ENCODE measurements around the gene HAND2. TPM values are rescaled to one million over a fixed set of nuclear protein-coding genes. Genes with fewer than 3 reads are reported as not detected.

Gene HAND2
- polyA plus RNA-seq, 1 experiment: 2.4 TPM

DNA sequence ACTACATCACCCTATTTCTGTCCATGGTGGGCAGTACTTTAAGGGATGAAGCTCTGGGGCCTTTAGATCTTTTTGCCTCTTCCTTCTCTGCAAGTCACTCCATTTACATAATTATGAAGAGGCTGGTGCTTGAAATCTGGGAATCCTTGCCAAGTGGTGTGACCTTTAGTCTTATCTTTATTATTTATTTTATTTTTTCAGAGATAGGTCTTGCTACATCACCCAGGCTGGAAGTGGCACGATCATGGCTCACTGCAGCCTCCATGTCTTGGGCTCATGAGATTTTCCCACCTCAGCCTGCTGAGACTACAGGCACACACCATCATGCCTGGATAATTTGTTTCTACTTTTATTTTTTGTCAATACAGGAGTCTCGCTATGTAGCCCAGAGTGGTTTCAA, 34.4 kb upstream of the HAND2 start:
- TF ChIP-seq, protein P1, sequence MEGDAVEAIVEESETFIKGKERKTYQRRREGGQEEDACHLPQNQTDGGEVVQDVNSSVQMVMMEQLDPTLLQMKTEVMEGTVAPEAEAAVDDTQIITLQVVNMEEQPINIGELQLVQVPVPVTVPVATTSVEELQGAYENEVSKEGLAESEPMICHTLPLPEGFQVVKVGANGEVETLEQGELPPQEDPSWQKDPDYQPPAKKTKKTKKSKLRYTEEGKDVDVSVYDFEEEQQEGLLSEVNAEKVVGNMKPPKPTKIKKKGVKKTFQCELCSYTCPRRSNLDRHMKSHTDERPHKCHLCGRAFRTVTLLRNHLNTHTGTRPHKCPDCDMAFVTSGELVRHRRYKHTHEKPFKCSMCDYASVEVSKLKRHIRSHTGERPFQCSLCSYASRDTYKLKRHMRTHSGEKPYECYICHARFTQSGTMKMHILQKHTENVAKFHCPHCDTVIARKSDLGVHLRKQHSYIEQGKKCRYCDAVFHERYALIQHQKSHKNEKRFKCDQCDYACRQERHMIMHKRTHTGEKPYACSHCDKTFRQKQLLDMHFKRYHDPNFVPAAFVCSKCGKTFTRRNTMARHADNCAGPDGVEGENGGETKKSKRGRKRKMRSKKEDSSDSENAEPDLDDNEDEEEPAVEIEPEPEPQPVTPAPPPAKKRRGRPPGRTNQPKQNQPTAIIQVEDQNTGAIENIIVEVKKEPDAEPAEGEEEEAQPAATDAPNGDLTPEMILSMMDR (IDR thresholded peaks at IDR 0.05; ENCODE audit: low read depth, low read length): no peak
- DNase-seq (ENCODE audit: low read depth, low spot score): no peak
- ChIA-PET POLR2A (no interaction called here), CTCF (no interaction called here)
- no peak overlapping the region for H3K27ac ChIP-seq (ENCODE audit: low read depth, low read length)
- no peak overlapping the region for H3K4me3 ChIP-seq (ENCODE audit: low read depth, low read length)
- H3K9me3 ChIP-seq (ENCODE audit: control insufficient read depth, insufficient read depth, low read length): no peaks in the 10 kb centered on the region
- no peaks in the 10 kb centered on the region for H3K27me3 ChIP-seq (ENCODE audit: control insufficient read depth, insufficient read depth, low read length)

- TF ChIP-seq, protein P1 (IDR thresholded peaks at IDR 0.05; ENCODE audit: low read depth, low read length): no peak
- POLR2A ChIA-PET: no interaction called here
- no peak overlapping the region for H3K4me3 ChIP-seq (ENCODE audit: low read depth, low read length)
- H3K27me3 ChIP-seq (ENCODE audit: control insufficient read depth, insufficient read depth, low read length): no peaks in the 10 kb centered on the region
- H3K9me3 ChIP-seq (ENCODE audit: control insufficient read depth, insufficient read depth, low read length): no peaks in the 10 kb centered on the region
- no peak overlapping the region for H3K27ac ChIP-seq (ENCODE audit: low read depth, low read length)
- DNase-seq (ENCODE audit: low read depth, low spot score): no peak
- CTCF ChIA-PET: interaction anchor here (0.7 to 1.4 kb wide), 2 partner anchors 57 to 67 kb away, joined by 3 read pairs; no protein-coding TSS in a partner anchor
These were observed 30.9 kb upstream of the HAND2 start for GRCh38 chr4:173560896-173561295.

DNA sequence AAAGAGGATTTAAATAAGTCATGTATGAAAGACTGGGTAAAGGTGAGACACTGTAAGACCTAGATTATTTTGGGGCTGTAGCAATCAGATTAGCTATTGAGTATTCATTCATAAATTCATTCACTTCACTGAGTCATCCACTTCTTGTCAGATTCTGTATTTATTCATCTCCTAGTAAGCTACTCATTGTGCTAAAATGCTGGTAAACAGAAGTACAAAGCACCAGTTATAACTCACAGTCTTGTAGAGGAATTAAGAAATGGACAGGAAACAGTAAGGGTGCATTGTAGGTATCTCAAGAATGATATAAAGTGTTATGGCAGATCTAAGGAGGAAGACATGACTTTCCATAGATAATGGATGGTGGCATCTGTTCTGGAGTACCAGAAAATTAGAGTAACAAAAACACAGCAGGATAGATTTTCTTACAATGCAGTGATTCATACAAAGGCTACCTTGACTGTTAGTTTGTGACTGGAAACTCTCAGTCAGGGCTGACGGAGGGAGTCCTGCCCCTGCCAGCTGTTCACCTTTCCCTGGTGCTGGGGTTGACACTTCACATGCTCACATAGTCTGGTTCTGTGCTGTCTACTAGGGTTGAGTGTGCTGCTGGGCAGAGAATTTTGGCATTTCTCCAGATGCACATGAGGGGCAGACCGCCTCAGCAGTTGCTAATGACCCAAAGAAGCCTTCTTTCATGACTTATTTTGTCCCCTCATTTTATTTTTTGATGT, 26.5 kb upstream of the HAND2 start:
- POLR2A ChIA-PET: no interaction called here
- H3K9me3 ChIP-seq (ENCODE audit: control insufficient read depth, insufficient read depth, low read length): no peaks in the 10 kb centered on the region
- DNase-seq (ENCODE audit: low read depth, low spot score): no peak
- no peak overlapping the region for H3K27ac ChIP-seq (ENCODE audit: low read depth, low read length)
- H3K4me3 ChIP-seq (ENCODE audit: low read depth, low read length): no peak overlapping the region
- CTCF ChIA-PET: interaction anchor here (0.7 kb wide), 1 partner anchor 23 kb away, joined by 3 read pairs; no protein-coding TSS in a partner anchor
- peaks cover 9% of the 10 kb centered on the region for H3K27me3 ChIP-seq (ENCODE audit: control insufficient read depth, insufficient read depth, low read length)
- TF ChIP-seq, protein P1 (IDR thresholded peaks at IDR 0.05; ENCODE audit: low read depth, low read length): no peak

DNA sequence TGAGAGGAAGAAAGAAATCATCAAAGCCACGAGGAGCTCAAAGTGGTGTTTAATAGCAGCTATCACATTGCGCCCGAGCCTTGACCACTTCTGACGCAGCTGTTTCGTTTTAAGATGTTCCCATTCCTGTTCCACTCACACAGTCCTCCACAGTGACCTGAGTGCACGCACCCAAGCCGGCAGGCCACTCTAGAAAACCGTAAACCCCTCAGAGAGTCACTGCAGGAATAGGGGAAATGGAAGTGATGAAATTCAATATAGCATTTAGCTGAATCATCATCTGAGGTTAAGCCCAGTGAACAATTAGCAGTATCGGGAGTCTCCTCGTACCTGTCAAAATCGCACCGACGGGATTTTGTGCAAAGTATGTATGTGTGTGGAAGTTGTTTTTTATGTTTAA, 17.9 kb upstream of the HAND2 start:
- POLR2A ChIA-PET: no interaction called here
- TF ChIP-seq, protein P1 (IDR thresholded peaks at IDR 0.05; ENCODE audit: low read depth, low read length): no peak
- no peaks in the 10 kb centered on the region for H3K9me3 ChIP-seq (ENCODE audit: control insufficient read depth, insufficient read depth, low read length)
- CTCF ChIA-PET: interaction anchor here (1.2 kb wide), 1 partner anchor 443 kb away, joined by 3 read pairs; no protein-coding TSS in a partner anchor
- peaks cover 4% of the 10 kb centered on the region for H3K27me3 ChIP-seq (ENCODE audit: control insufficient read depth, insufficient read depth, low read length)
- H3K4me3 ChIP-seq (ENCODE audit: low read depth, low read length): no peak overlapping the region
- no peak for DNase-seq (ENCODE audit: low read depth, low spot score)
- no peak overlapping the region for H3K27ac ChIP-seq (ENCODE audit: low read depth, low read length)

DNA sequence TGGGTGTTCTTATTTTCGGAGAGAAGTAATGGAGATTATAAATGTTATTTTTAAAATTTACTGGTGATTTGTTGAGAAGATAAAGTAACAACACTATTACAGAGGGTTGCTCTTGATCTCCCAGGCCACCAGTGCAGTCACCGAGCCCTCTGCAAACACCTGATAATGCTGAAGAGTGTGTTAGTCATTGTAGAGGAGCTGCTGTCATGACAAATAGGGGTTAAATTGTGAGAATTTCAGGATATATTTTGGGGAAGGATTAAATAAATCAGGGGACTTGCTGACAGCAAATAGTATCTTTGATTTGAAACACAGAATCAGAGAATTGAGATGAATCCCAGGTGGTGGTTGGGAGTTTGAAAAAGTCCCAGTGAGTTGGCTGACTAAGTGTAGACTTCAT, 16.7 kb upstream of the HAND2 start:
- ChIA-PET CTCF (no interaction called here), POLR2A (no interaction called here)
- Histone ChIP-seq H3K4me3 (ENCODE audit: low read depth, low read length) (no peak overlapping the region), H3K9me3 (ENCODE audit: control insufficient read depth, insufficient read depth, low read length) (no peaks in the 10 kb centered on the region), H3K27me3 (ENCODE audit: control insufficient read depth, insufficient read depth, low read length) (peaks cover 3% of the 10 kb centered on the region), H3K27ac (ENCODE audit: low read depth, low read length) (no peak overlapping the region)
- TF ChIP-seq, protein P1 (IDR thresholded peaks at IDR 0.05; ENCODE audit: low read depth, low read length): no peak
- no peak for DNase-seq (ENCODE audit: low read depth, low spot score)

All from AG04450 (cell line).